HepG2 (cell line): ENCODE measurements around the gene PASK. TPM values are rescaled to one million over a fixed set of nuclear protein-coding genes. Genes with fewer than 3 reads are reported as not detected.

Experiments used
- ATAC-seq: fragments of 200-7000 bp; cut with Tn5 transposase; 3 replicates; pipeline ENCODE4 v1.9.1; 2020; ENCODE audit warnings: mild to moderate bottlenecking, moderate library complexity
- BruUV-seq: library from RNA; stranded (reverse); fragments of 400-500 nt; replicated peaks from 2 replicates; lab custom pipeline; 2021; lab: Mats Ljungman, UMichigan
- CTCF ChIA-PET: fragments of 300-600 bp; formaldehyde crosslinking; extraction: SDS; loops from one replicate; lab custom pipeline; 2021; ENCODE audit warnings: low total read pairs, inconsistent platforms, low intra/inter-chr PET ratio; lab: Yijun Ruan, JAX
- POLR2A ChIA-PET: fragments of 350-600 bp; sonication (Branson Sonifier 250); formaldehyde crosslinking; loops from one replicate; lab custom pipeline; 2020; ENCODE audit warnings: antibody characterized with exemption, inconsistent platforms; lab: Yijun Ruan, JAX
- DNase-seq: peaks from one replicate; pipeline ENCODE4 v3.0.0-alpha.2; 2015; ENCODE audit warnings: low spot score
- FAIRE-seq: peaks from 3 replicates; lab custom pipeline; 2011; peaks lifted over from hg19 to GRCh38; lab: Jason Lieb, UNC
- H2AFZ ChIP-seq: one replicate; pipeline ENCODE4 v1.6.1; 2011; ENCODE audit warnings: low read length, inconsistent platforms
- H3K27ac ChIP-seq: fragments of 300-600 bp; 3 replicates; pipeline ENCODE4 v1.8.0; 2011; ENCODE audit warnings: mixed run types, mild to moderate bottlenecking, mixed read lengths, low read length, inconsistent platforms; ENCODE audit not compliant: insufficient read depth; ENCODE audit errors: extremely low read length
- H3K27me3 ChIP-seq, 2 experiments: fragments of 200-600 bp in 1 of 2; 2 replicates in 1 of 2; 3 replicates in 1 of 2; pipeline versions ENCODE4 v1.6.0 to v1.8.0; 2011; ENCODE audit warnings: low read length in 2 of 2, mild to moderate bottlenecking in 2 of 2, moderate library complexity in 2 of 2, inconsistent platforms in 1 of 2; ENCODE audit not compliant: insufficient read depth in 2 of 2, control insufficient read depth in 1 of 2
- H3K36me3 ChIP-seq, 2 experiments: fragments of 200-600 bp in 1 of 2; replicated peaks in 1 of 2; 2 replicates in 1 of 2; 3 replicates in 1 of 2; pipeline versions ENCODE4 v1.5.1 to v1.8.0; 2011; ENCODE audit warnings: low read length in 2 of 2, inconsistent platforms in 1 of 2; ENCODE audit not compliant: insufficient read depth in 2 of 2, control insufficient read depth in 1 of 2
- H3K4me1 ChIP-seq: 2 replicates; pipeline ENCODE4 v1.5.1; 2012; ENCODE audit warnings: low read length, inconsistent platforms; ENCODE audit not compliant: insufficient read depth
- H3K4me2 ChIP-seq: 2 replicates; pipeline ENCODE4 v1.6.0; 2011; ENCODE audit warnings: low read depth, low read length, inconsistent platforms
- H3K4me3 ChIP-seq, 3 experiments: fragments of 200-600 bp in 1 of 3; sonication (generic), shearing (Covaris generic) in 1 of 3; replicated peaks in 1 of 3; 2 replicates each; pipeline ENCODE4 v1.5.1; 2011 to 2016; ENCODE audit warnings: low read length in 3 of 3, inconsistent platforms in 2 of 3, low read depth in 2 of 3, mild to moderate bottlenecking in 2 of 3, control low read depth in 1 of 3, mixed read lengths in 1 of 3; ENCODE audit not compliant: insufficient read depth in 1 of 3
- H3K79me2 ChIP-seq: one replicate; pipeline ENCODE4 v1.6.1; 2011; ENCODE audit warnings: low read length, inconsistent platforms; ENCODE audit not compliant: insufficient read depth
- H3K9ac ChIP-seq: 2 replicates; pipeline ENCODE4 v1.6.0; 2011; ENCODE audit warnings: mild to moderate bottlenecking, low read depth, low read length, inconsistent platforms; ENCODE audit not compliant: insufficient read depth
- H3K9me3 ChIP-seq: 2 replicates; pipeline ENCODE4 v1.5.1; 2012; ENCODE audit warnings: mild to moderate bottlenecking, low read length
- H4K20me1 ChIP-seq: 2 replicates; pipeline ENCODE4 v1.6.0; 2011; ENCODE audit warnings: inconsistent platforms, mild to moderate bottlenecking, low read length, moderate library complexity; ENCODE audit not compliant: insufficient read depth
- CCDC6 ChIP-seq: sonication (generic); formaldehyde crosslinking; IDR thresholded peaks from 2 replicates; pipeline ENCODE4 v1.8.1; 2022; ENCODE audit warnings: mild to moderate bottlenecking, missing genetic modification reagents, moderate library complexity
- KAT7 ChIP-seq: IDR thresholded peaks from 2 replicates; pipeline ENCODE4 v1.6.1; 2018; ENCODE audit warnings: borderline replicate concordance, missing compliant biosample characterization
- PAWR ChIP-seq: sonication (generic); formaldehyde crosslinking; IDR thresholded peaks from 2 replicates; pipeline ENCODE4 v1.4.0; 2020; ENCODE audit warnings: missing genetic modification reagents, mild to moderate bottlenecking, borderline replicate concordance
- POGZ ChIP-seq: sonication (generic); formaldehyde crosslinking; IDR thresholded peaks from 2 replicates; pipeline ENCODE4 v1.4.0; 2020; ENCODE audit warnings: mild to moderate bottlenecking, missing genetic modification reagents
- RAD21 ChIP-seq: fragments of 450-650 bp; formaldehyde crosslinking; IDR thresholded peaks from 2 replicates; pipeline ENCODE4 v1.5.0; 2020; ENCODE audit warnings: mild to moderate bottlenecking
- RBM22 ChIP-seq: fragments of 200-400 bp; formaldehyde crosslinking; optimal IDR thresholded peaks from 2 replicates; pipeline ENCODE3; 2017; ENCODE audit warnings: mild to moderate bottlenecking, low read length, moderate library complexity
- SOX5 ChIP-seq: IDR thresholded peaks from 2 replicates; pipeline ENCODE4 v1.6.1; 2016; ENCODE audit warnings: borderline replicate concordance
- ZBTB7A ChIP-seq: sonication (generic); formaldehyde crosslinking; IDR thresholded peaks from 2 replicates; pipeline ENCODE4 v1.8.0; 2022; ENCODE audit warnings: mild to moderate bottlenecking, missing genetic modification reagents
- ZNF781 ChIP-seq: sonication (generic); formaldehyde crosslinking; IDR thresholded peaks from 2 replicates; pipeline ENCODE4 v1.5.1; 2020; ENCODE audit warnings: borderline replicate concordance, mild to moderate bottlenecking, missing genetic modification reagents; ENCODE audit errors: not compliant biosample characterization
- ZNF841 ChIP-seq: sonication (generic); formaldehyde crosslinking; IDR thresholded peaks from 2 replicates; pipeline ENCODE4 v1.8.1; 2023; ENCODE audit warnings: missing genetic modification reagents, borderline replicate concordance
- ZSCAN29 ChIP-seq: sonication (generic); formaldehyde crosslinking; conservative IDR thresholded peaks from 2 replicates; pipeline ENCODE4 v1.4.0; 2020; ENCODE audit warnings: mild to moderate bottlenecking, missing genetic modification reagents
- WGBS: methylation state at CpG from one replicate; pipeline ENCODE4 v1.1.6; 2017; ENCODE audit warnings: low lambda C conversion rate; 5-methylcytosine and 5-hydroxymethylcytosine counted together
- in situ Hi-C: cut with HindIII; loops from 2 replicates; pipeline ENCODE4 v1.10.0; 2017; ENCODE audit warnings: low pct_unique_long_range_greater_than_20kb; ENCODE audit not compliant: extremely low pct_ligation_motif_present
- intact Hi-C: fragments of 100-400 bp; cut with micrococcal nuclease; formaldehyde crosslinking; loops from one replicate; pipeline ENCODE4 v1.10.0; 2022; ENCODE audit not compliant: unreplicated experiment
- polyA plus RNA-seq, 8 experiments: library from polyadenylated mRNA; depleted of rRNA in 3 of 8; stranded (reverse) in 7 of 8; unstranded in 1 of 8; fragments of >200 nt; fragmentation: Illumina TruSeq in 4 of 8; extraction: Trizol in 4 of 8; gene quantifications; 2 replicates each; pipeline versions ENCODE4 v1.2.1 to v1.2.3, GENCODE V29; 2011 to 2016; ENCODE audit warnings: low read depth in 4 of 8, missing spikeins in 1 of 8, mixed read lengths in 1 of 8; ENCODE audit not compliant: insufficient read depth in 1 of 8
- total RNA-seq, 5 experiments: library from RNA; depleted of rRNA; stranded (reverse); fragments of >200 nt; fragmentation: Illumina TruSeq; extraction: Trizol; gene quantifications; 2 replicates each; pipeline ENCODE4 v1.2.3, GENCODE V29; 2016; ENCODE audit warnings: low read depth in 1 of 5
- TF ChIP-seq, protein P1 (sequence below): IDR thresholded peaks from 2 replicates; pipeline ENCODE4 v1.6.1; 2018; ENCODE audit warnings: missing genetic modification reagents, mild to moderate bottlenecking, missing compliant biosample characterization
- TF ChIP-seq, protein P2 (sequence below): sonication (generic); formaldehyde crosslinking; IDR thresholded peaks from 2 replicates; pipeline ENCODE4 v1.5.1; 2020; ENCODE audit warnings: missing genetic modification reagents, mild to moderate bottlenecking, borderline replicate concordance
- TF ChIP-seq, protein P3 (sequence below): sonication (generic); formaldehyde crosslinking; IDR thresholded peaks from 2 replicates; pipeline ENCODE4 v1.5.0; 2020; ENCODE audit warnings: missing genetic modification reagents

PASK gene
- total and polyA plus RNA-seq, 2 of the 13 experiments (the other 11 are each of a cell fraction or from before 2014, with no cell fraction given): 6.9 to 17.0 TPM

DNA sequence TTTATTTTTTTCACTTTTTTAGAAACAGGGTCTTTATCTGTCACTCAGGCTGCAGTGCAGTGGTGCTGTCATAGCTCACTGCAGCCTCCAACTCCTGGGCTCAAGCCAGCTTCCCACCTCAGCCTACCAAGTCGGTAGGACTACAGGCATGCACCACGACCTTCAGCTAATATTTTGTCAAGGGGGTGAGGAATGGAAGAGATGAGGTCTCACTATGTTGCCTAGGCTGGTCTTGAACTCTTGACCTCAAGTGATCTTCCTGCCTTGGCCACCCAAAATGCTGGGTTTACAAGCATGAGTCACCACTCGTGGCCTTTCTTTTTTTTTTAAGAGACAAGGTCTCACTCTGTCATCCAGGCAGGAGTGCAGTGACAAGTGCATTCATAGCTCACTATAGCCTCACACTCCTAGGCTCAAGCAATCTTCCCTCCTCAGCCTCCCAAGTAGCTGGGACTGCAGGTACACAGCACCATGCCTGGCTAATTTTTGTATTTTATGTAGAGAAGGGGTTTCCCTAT is 14.4 kb upstream of the PASK start (continued):
- no peak for TF ChIP-seq PAWR (CRISPR knock-in tag)
- no peak for TF ChIP-seq SOX5 (CRISPR knock-in tag)
- TF ChIP-seq CCDC6: no peak
- TF ChIP-seq, protein P1, sequence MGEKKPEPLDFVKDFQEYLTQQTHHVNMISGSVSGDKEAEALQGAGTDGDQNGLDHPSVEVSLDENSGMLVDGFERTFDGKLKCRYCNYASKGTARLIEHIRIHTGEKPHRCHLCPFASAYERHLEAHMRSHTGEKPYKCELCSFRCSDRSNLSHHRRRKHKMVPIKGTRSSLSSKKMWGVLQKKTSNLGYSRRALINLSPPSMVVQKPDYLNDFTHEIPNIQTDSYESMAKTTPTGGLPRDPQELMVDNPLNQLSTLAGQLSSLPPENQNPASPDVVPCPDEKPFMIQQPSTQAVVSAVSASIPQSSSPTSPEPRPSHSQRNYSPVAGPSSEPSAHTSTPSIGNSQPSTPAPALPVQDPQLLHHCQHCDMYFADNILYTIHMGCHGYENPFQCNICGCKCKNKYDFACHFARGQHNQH (CRISPR knock-in tag): no peak

DNA sequence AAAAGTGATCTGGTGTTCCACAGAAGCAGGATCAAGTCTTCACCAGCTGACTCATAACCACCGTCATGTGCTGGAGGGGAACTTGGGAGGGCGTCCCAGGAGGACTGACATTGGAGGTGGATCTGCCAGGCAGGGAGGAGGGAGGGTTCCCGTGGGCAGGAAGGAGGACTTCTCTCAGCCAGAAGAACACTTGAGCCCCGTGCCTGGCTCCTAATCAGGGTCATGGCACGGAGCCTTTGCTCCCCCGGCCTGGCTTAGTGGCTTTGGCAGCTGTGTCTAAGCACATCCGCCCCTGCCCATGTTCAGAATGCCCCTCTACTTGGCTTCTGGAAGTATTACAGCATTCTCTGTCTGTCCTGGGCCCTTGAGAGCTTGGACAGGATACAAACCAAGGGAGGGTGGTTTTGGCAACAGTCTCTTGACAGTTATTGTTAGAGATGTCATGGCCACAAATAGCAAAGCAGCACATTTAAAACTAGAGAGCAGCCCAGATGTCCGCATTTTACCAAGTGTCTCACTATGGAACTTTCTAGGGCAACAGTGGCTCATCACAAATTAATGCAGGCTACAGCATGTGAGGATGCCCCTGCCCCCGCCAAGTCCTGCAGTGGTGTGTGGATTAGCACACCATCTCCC is 12.5 kb upstream of the PASK start:
- no peak overlapping the region for H2AFZ ChIP-seq
- H4K20me1 ChIP-seq: no peaks in the 10 kb centered on the region
- 84% methylated on average over 9 of the region's 9 CpGs for WGBS
- no peaks in the 10 kb centered on the region; a peak in 1 of 5 replicates for H3K27me3 ChIP-seq
- H3K27ac ChIP-seq: no peak overlapping the region
- in situ Hi-C loops: no loop called here
- TF ChIP-seq KAT7 (CRISPR knock-in tag) (no peak), POGZ (no peak), RBM22 (no peak), ZNF841 (CRISPR knock-in tag) (no peak), PAWR (CRISPR knock-in tag) (no peak), ZSCAN29 (CRISPR knock-in tag) (no peak), ZNF781 (no peak), RAD21 (CRISPR knock-in tag) (no peak), ZBTB7A (CRISPR knock-in tag) (no peak)
- TF ChIP-seq, protein P2, sequence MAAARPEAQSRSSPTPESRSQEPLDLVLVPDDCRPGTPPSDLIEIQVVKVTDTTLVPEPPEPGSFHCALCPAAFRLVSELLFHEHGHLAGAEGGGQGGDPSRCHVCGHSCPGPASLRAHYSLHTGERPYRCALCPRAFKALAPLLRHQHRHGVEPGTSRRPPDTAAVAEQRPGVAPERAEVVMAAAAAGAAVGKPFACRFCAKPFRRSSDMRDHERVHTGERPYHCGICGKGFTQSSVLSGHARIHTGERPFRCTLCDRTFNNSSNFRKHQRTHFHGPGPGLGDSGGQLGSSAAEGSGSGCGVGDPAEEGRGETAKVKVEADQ (CRISPR knock-in tag): no peak
- TF ChIP-seq, protein P3, sequence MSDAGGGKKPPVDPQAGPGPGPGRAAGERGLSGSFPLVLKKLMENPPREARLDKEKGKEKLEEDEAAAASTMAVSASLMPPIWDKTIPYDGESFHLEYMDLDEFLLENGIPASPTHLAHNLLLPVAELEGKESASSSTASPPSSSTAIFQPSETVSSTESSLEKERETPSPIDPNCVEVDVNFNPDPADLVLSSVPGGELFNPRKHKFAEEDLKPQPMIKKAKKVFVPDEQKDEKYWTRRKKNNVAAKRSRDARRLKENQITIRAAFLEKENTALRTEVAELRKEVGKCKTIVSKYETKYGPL (CRISPR knock-in tag): no peak
- TF ChIP-seq, all 625 proteins: peak for 0
- Histone ChIP-seq H3K4me2 (no peak overlapping the region), H3K4me1 (no peaks in the 10 kb centered on the region), H3K36me3 (peaks cover 28 to 54% of the 10 kb centered on the region in 2 experiments), H3K9me3 (no peaks in the 10 kb centered on the region), H3K79me2 (no peaks in the 10 kb centered on the region), H3K4me3 (no peak overlapping the region), H3K9ac (no peak overlapping the region)
- intact Hi-C loops: no loop called here
- ATAC-seq (no peak), FAIRE-seq (no peak), DNase-seq (no peak)
- ChIA-PET POLR2A (no interaction called here), CTCF (no interaction called here)
- no TSS peak for BruUV-seq
